KOPT-K1 (cell line): ENCODE results near the gene APOBEC3H.
"Not testable (repeated sequence)": the region's sequence is repeated elsewhere in the genome, so short reads cannot be mapped to it uniquely, and the experiment has no call there.

Experiments used
- H3K27ac ChIP-seq: fragments of 200-600 bp; sonication (generic); 2 replicates; pipeline ENCODE4 v1.5.1; 2016; ENCODE audit warnings: antibody characterized with exemption, mild to moderate bottlenecking, low read depth, low read length; ENCODE audit not compliant: poor library complexity, severe bottlenecking
- H3K36me3 ChIP-seq: fragments of 200-600 bp; sonication (generic); 2 replicates; pipeline ENCODE4 v1.5.1; 2017; ENCODE audit warnings: antibody characterized with exemption, mild to moderate bottlenecking, low read length, moderate library complexity; ENCODE audit not compliant: insufficient read depth
- H3K9me3 ChIP-seq: fragments of 200-600 bp; sonication (generic); 2 replicates; pipeline ENCODE4 v1.5.1; 2017; ENCODE audit warnings: antibody characterized with exemption, low read length, mild to moderate bottlenecking; ENCODE audit not compliant: insufficient read depth, poor library complexity, severe bottlenecking

Gene APOBEC3H

GRCh38 chr22:39077026-39077840 is 19.8 kb upstream of the APOBEC3H start, which contains the start of gene APOBEC3G:
APOBEC3G (plus strand) TSS chr22:39077275; CDS start chr22:39077362, 87 bp downstream.
- peaks cover 25% of the 10 kb centered on the region; the same call in 1 of the 2 replicates for H3K36me3 ChIP-seq
- peak within 1 kb of the TSS; percentile 81 for H3K27ac ChIP-seq
- H3K9me3 ChIP-seq: not testable (repeated sequence)

GRCh38 chr22:39077912-39078311 is 19.1 kb upstream of the APOBEC3H start:
- peaks cover 29% of the 10 kb centered on the region; the same call in 1 of the 2 replicates for H3K36me3 ChIP-seq
- H3K9me3 ChIP-seq: not testable (repeated sequence)
- peak overlapping the region; percentile 81 for H3K27ac ChIP-seq

- Histone ChIP-seq H3K27ac (peak overlapping the region; percentile 81), H3K36me3 (peaks cover 33% of the 10 kb centered on the region; the same call in 1 of the 2 replicates), H3K9me3 (no peaks in the 10 kb centered on the region)
Measured at GRCh38 chr22:39078329-39078728, 18.7 kb upstream of the APOBEC3H start.

GRCh38 chr22:39079054-39079637 is 17.9 kb upstream of the APOBEC3H start:
- not testable (repeated sequence) for H3K27ac ChIP-seq
- H3K36me3 ChIP-seq: peaks cover 38% of the 10 kb centered on the region; the same call in 1 of the 2 replicates

GRCh38 chr22:39080052-39080762 is 16.8 kb upstream of the APOBEC3H start:
- H3K36me3 ChIP-seq: peaks cover 47% of the 10 kb centered on the region; the same call in 1 of the 2 replicates
- H3K9me3 ChIP-seq: no peaks in the 10 kb centered on the region
- peak overlapping the region; percentile 52 for H3K27ac ChIP-seq

More at GRCh38 chr22:39079054-39079637, 17.9 kb upstream of the APOBEC3H start:
- H3K9me3 ChIP-seq: not testable (repeated sequence)

GRCh38 chr22:39081016-39081415 is 16.0 kb upstream of the APOBEC3H start:
- Histone ChIP-seq H3K27ac (peak overlapping the region; percentile 52), H3K9me3 (no peaks in the 10 kb centered on the region)

GRCh38 chr22:39081598-39081997 is 15.4 kb upstream of the APOBEC3H start:
- H3K27ac ChIP-seq: peak overlapping the region; percentile 52
- no peaks in the 10 kb centered on the region for H3K9me3 ChIP-seq
- peaks cover 47% of the 10 kb centered on the region; the same call in 1 of the 2 replicates for H3K36me3 ChIP-seq

More at GRCh38 chr22:39081016-39081415, 16.0 kb upstream of the APOBEC3H start:
- H3K36me3 ChIP-seq: peaks cover 47% of the 10 kb centered on the region; the same call in 1 of the 2 replicates

- peaks cover 47% of the 10 kb centered on the region; the same call in 1 of the 2 replicates for H3K36me3 ChIP-seq
- H3K9me3 ChIP-seq: no peaks in the 10 kb centered on the region
- peak overlapping the region; percentile 46 for H3K27ac ChIP-seq
Measured at GRCh38 chr22:39083212-39084165, 13.6 kb upstream of the APOBEC3H start.

- Histone ChIP-seq H3K36me3 (peaks cover 46% of the 10 kb centered on the region; the same call in 1 of the 2 replicates), H3K27ac (no peak overlapping the region), H3K9me3 (no peaks in the 10 kb centered on the region)
Measured at GRCh38 chr22:39084666-39085065, 12.4 kb upstream of the APOBEC3H start.

GRCh38 chr22:39087098-39087497 is 9.9 kb upstream of the APOBEC3H start:
- Histone ChIP-seq H3K27ac (peak overlapping the region; percentile 90), H3K36me3 (peaks cover 22% of the 10 kb centered on the region; the same call in 1 of the 2 replicates), H3K9me3 (no peaks in the 10 kb centered on the region)

GRCh38 chr22:39087881-39088684 is 9.0 kb upstream of the APOBEC3H start:
- Histone ChIP-seq H3K27ac (peak overlapping the region; percentile 90), H3K9me3 (no peaks in the 10 kb centered on the region), H3K36me3 (peaks cover 16% of the 10 kb centered on the region; the same call in 1 of the 2 replicates)

GRCh38 chr22:39088685-39089032 is 8.4 kb upstream of the APOBEC3H start:
- Histone ChIP-seq H3K9me3 (no peaks in the 10 kb centered on the region), H3K27ac (peak overlapping the region; percentile 90), H3K36me3 (peaks cover 13% of the 10 kb centered on the region; the same call in 1 of the 2 replicates)

- no peaks in the 10 kb centered on the region for H3K9me3 ChIP-seq
Measured at GRCh38 chr22:39089928-39090327, 7.1 kb upstream of the APOBEC3H start.

More at GRCh38 chr22:39089928-39090327, 7.1 kb upstream of the APOBEC3H start:
- peaks cover 2% of the 10 kb centered on the region; the same call in 1 of the 2 replicates for H3K36me3 ChIP-seq
- H3K27ac ChIP-seq: peak overlapping the region; percentile 90
